ENCODE data around the gene ZDHHC5. TPM values are rescaled to one million over a fixed set of nuclear protein-coding genes. Genes with fewer than 3 reads are reported as not detected.
A peak's percentile ranks its signal among the peaks of the same experiment; 100 is the strongest.
"Not testable (repeated sequence)": the region's sequence is repeated elsewhere in the genome, so short reads cannot be mapped to it uniquely, and the experiment has no call there.

Gene ZDHHC5
- total RNA-seq, 4 donors from 2014 or later: 34.0 to 49.2 (median 46.2) TPM

- TF ChIP-seq POLR2A (IDR thresholded peaks at IDR 0.05) (peak; percentile 39 to 50), CTCF (IDR thresholded peaks at IDR 0.05 in 4 of 5, conservative IDR thresholded peaks at IDR 0.05 in 1 of 5) (peak in 1 of 5 experiments; percentile 9)
- Histone ChIP-seq H3K27me3 (no peaks in the 10 kb centered on the region), H3K27ac (peak within 1 kb of the TSS; percentile 87 to 91 (median 89)), H3K36me3 (no peaks in the 10 kb centered on the region), H3K4me1 (peaks cover 33 to 34% of the 10 kb centered on the region in 2 donors), H3K4me3 (peak within 1 kb of the TSS; percentile 82 to 99 (median 92)), H3K9me3 (no peaks in the 10 kb centered on the region)
- in situ Hi-C loops (cut with MboI; ENCODE audit: low sequenced_read_pairs in 4 of 4) (loop anchor here in 1 of 4 donors (25.0 kb wide), 1 partner anchor 876 kb away; the partner anchor contains the start of genes LPXN and ZFP91), intact Hi-C loops (cut with DNase I; ENCODE audit: low total_unique reads) (loop anchor here (1.0 to 5.0 kb wide), 6 partner anchors 30 to 1906 kb away; partner anchors contain the start of genes CLP1, LPXN, OSBP and SELENOH)
- peak; percentile 45 to 69 for DNase-seq
- peak; percentile 40 to 43 for ATAC-seq
Measured at GRCh38 chr11:57711414-57712255, 43.7 kb downstream of the ZDHHC5 start, which contains the start of gene MED19. Gene MED19 (minus strand): TSS chr11:57712215. CDS start chr11:57712179, 36 bp downstream.

GRCh38 chr11:57712256-57713150, 44.6 kb downstream of the ZDHHC5 start, which contains the start of gene TMX2:
Gene TMX2 (plus strand): TSS chr11:57712593. CDS start chr11:57712619, 26 bp downstream.
- intact Hi-C loops (cut with DNase I; ENCODE audit: low total_unique reads): loop anchor here (1.0 to 5.0 kb wide), 6 partner anchors 29 to 1905 kb away; partner anchors contain the start of genes CLP1, LPXN, OSBP and SELENOH
- H3K36me3 ChIP-seq: no peaks in the 10 kb centered on the region
- DNase-seq (peak; percentile 90 to 95), ATAC-seq (peak; percentile 98)
- in situ Hi-C loops (cut with MboI; ENCODE audit: low sequenced_read_pairs in 4 of 4): loop anchor here in 1 of 4 donors (25.0 kb wide), 1 partner anchor 875 kb away; the partner anchor contains the start of genes LPXN and ZFP91
- no peaks in the 10 kb centered on the region for H3K9me3 ChIP-seq
- peak within 1 kb of the TSS; percentile 87 to 91 (median 89) for H3K27ac ChIP-seq
- TF ChIP-seq POLR2A (IDR thresholded peaks at IDR 0.05) (peak; percentile 49 to 59), CTCF (IDR thresholded peaks at IDR 0.05 in 4 of 5, conservative IDR thresholded peaks at IDR 0.05 in 1 of 5) (peak in 1 of 5 experiments; percentile 3)
- H3K4me3 ChIP-seq: peak within 1 kb of the TSS; percentile 82 to 99 (median 92)
- no peaks in the 10 kb centered on the region for H3K27me3 ChIP-seq
- peaks cover 33 to 34% of the 10 kb centered on the region in 2 donors for H3K4me1 ChIP-seq

- TF ChIP-seq POLR2A (IDR thresholded peaks at IDR 0.05) (no peak), CTCF (IDR thresholded peaks at IDR 0.05 in 4 of 5, conservative IDR thresholded peaks at IDR 0.05 in 1 of 5) (no peak)
- Histone ChIP-seq H3K4me3 (peak overlapping the region; percentile 82 to 99 (median 92)), H3K4me1 (peaks cover 30 to 33% of the 10 kb centered on the region in 2 donors), H3K27ac (peak overlapping the region in 3 of 4 donors; percentile 87 to 89 (median 88)), H3K9me3 (no peaks in the 10 kb centered on the region), H3K27me3 (no peaks in the 10 kb centered on the region), H3K36me3 (no peaks in the 10 kb centered on the region)
- DNase-seq (no peak), ATAC-seq (no peak)
- intact Hi-C loops (cut with DNase I; ENCODE audit: low total_unique reads) (loop anchor here (5.0 kb wide), 2 partner anchors 863 to 1903 kb away; partner anchors contain the start of genes LPXN, OSBP and ZFP91), in situ Hi-C loops (cut with MboI; ENCODE audit: low sequenced_read_pairs in 4 of 4) (loop anchor here in 1 of 4 donors (25.0 kb wide), 1 partner anchor 873 kb away; the partner anchor contains the start of genes LPXN and ZFP91)
Measured at GRCh38 chr11:57713835-57714234, 45.9 kb downstream of the ZDHHC5 start.

GRCh38 chr11:57716726-57717125, 48.8 kb downstream of the ZDHHC5 start:
- intact Hi-C loops (cut with DNase I; ENCODE audit: low total_unique reads); H3K9me3 ChIP-seq; H3K4me3 ChIP-seq; H3K27ac ChIP-seq; DNase-seq; ATAC-seq; H3K27me3 ChIP-seq; H3K36me3 ChIP-seq: not testable (repeated sequence)
- peaks cover 21 to 22% of the 10 kb centered on the region in 2 donors for H3K4me1 ChIP-seq
- in situ Hi-C loops (cut with MboI; ENCODE audit: low sequenced_read_pairs in 4 of 4): loop anchor here in 1 of 4 donors (25.0 kb wide), 1 partner anchor 871 kb away; the partner anchor contains the start of genes LPXN and ZFP91
